Measurements from ENCODE around the gene POU4F2.

GRCh38 chr4:146648461-146648783, 9.7 kb downstream of the POU4F2 start:
- TF ChIP-seq CTCF (IDR thresholded peaks at IDR 0.05 in 2 of 3, conservative IDR thresholded peaks at IDR 0.05 in 1 of 3; ENCODE audit: borderline replicate concordance in 1 of 3, insufficient read depth in 1 of 3, low read depth in 2 of 3, low read length in 2 of 3) (no peak), POLR2A (IDR thresholded peaks at IDR 0.05; ENCODE audit: borderline replicate concordance, extremely low read depth, insufficient read depth, insufficient read length) (no peak), EZH2 (IDR thresholded peaks at IDR 0.05) (no peak), SRF (IDR thresholded peaks at IDR 0.05; ENCODE audit: low read depth) (no peak), YY1 (IDR thresholded peaks at IDR 0.05; ENCODE audit: extremely low read depth, insufficient replicate concordance, low read depth, low read length) (no peak), RAD21 (IDR thresholded peaks at IDR 0.05; ENCODE audit: low read depth) (no peak), TCF7L2 (IDR thresholded peaks at IDR 0.05; ENCODE audit: borderline replicate concordance, extremely low read depth, insufficient read depth, insufficient read length) (no peak), CBX3 (IDR thresholded peaks at IDR 0.05; ENCODE audit: low read depth) (no peak), REST (IDR thresholded peaks at IDR 0.05; ENCODE audit: low read depth) (no peak), POLR2AphosphoS5 (IDR thresholded peaks at IDR 0.05; ENCODE audit: low read depth, low read length) (no peak), SP1 (IDR thresholded peaks at IDR 0.05; ENCODE audit: low read depth) (no peak)

Data from HCT116 (cell line).